Activated T-helper 9 cell treated with anti-CD3 and anti-CD28 coated beads, Interleukin-2, amount 50 U/mL, for 16 hours (primary cell): ENCODE data around the gene MEP1A.

Source experiments
- DNase-seq: peaks from one replicate; pipeline ENCODE4 v3.0.0-alpha.2; 2020; ENCODE audit warnings: low read depth

Gene MEP1A

GRCh38 chr6:46776070-46776712, 17.0 kb upstream of the MEP1A start:
- no peak for DNase-seq

- DNase-seq = no peak
Observed at GRCh38 chr6:46777476-46778346, 15.5 kb upstream of the MEP1A start.

GRCh38 chr6:46781478-46782378, 11.5 kb upstream of the MEP1A start:
- no peak for DNase-seq

GRCh38 chr6:46784535-46784934, 8.7 kb upstream of the MEP1A start:
- no peak for DNase-seq

GRCh38 chr6:46787871-46788540, 5.2 kb upstream of the MEP1A start:
- no peak for DNase-seq

GRCh38 chr6:46788791-46789190, 4.4 kb upstream of the MEP1A start:
- DNase-seq = no peak

- no peak for DNase-seq
Observed at GRCh38 chr6:46789434-46790354, 3.5 kb upstream of the MEP1A start.

- DNase-seq = no peak
Observed at GRCh38 chr6:46790355-46790874, 2.8 kb upstream of the MEP1A start.

- no peak for DNase-seq
Observed at GRCh38 chr6:46792635-46793034, 554 bp upstream of the MEP1A start.

- no peak for DNase-seq
Observed at GRCh38 chr6:46794068-46794467, 879 bp downstream of the MEP1A start.

- no peak for DNase-seq
Observed at GRCh38 chr6:46795816-46796215, 2.6 kb downstream of the MEP1A start.

GRCh38 chr6:46796848-46797580, 3.8 kb downstream of the MEP1A start:
- DNase-seq = no peak

GRCh38 chr6:46799657-46800056, 6.5 kb downstream of the MEP1A start:
- no peak for DNase-seq

- no peak for DNase-seq
Observed at GRCh38 chr6:46808806-46809205, 15.6 kb downstream of the MEP1A start.

GRCh38 chr6:46815130-46815529, 21.9 kb downstream of the MEP1A start:
- no peak for DNase-seq

- no peak for DNase-seq
Observed at GRCh38 chr6:46816626-46817025, 23.4 kb downstream of the MEP1A start.

- no peak for DNase-seq
Observed at GRCh38 chr6:46819561-46819960, 26.4 kb downstream of the MEP1A start.

GRCh38 chr6:46821458-46821881, 28.3 kb downstream of the MEP1A start:
- no peak for DNase-seq

- DNase-seq = no peak
Observed at GRCh38 chr6:46828939-46829338, 35.8 kb downstream of the MEP1A start.

GRCh38 chr6:46832816-46833215, 39.6 kb downstream of the MEP1A start:
- no peak for DNase-seq
